Transverse colon (tissue), 4 donors: Measurements from ENCODE around the gene CPT1A. TPM values are rescaled to one million over a fixed set of nuclear protein-coding genes. Genes with fewer than 3 reads are reported as not detected.
"Not testable (repeated sequence)": the region's sequence is repeated elsewhere in the genome, so short reads cannot be mapped to it uniquely, and the experiment has no call there.

ENCODE experiments used
- DNase-seq: peaks from one replicate; pipeline ENCODE4 v3.0.0-alpha.2; 2019
- H3K27ac ChIP-seq, 4 donors: fragments of 200-600 bp; sonication (generic); 2 replicates each; pipeline ENCODE4 v1.5.1; 2016 to 2018; ENCODE audit warnings: inconsistent platforms in 4 of 4
- H3K27me3 ChIP-seq: fragments of 200-600 bp; sonication (generic); 2 replicates; pipeline ENCODE4 v1.5.1; 2017; ENCODE audit warnings: inconsistent platforms
- H3K36me3 ChIP-seq, 4 donors: fragments of 200-600 bp; sonication (generic); 2 replicates each; pipeline ENCODE4 v1.5.1; 2017 to 2019; ENCODE audit warnings: inconsistent platforms in 4 of 4
- H3K4me1 ChIP-seq, 4 donors: fragments of 200-600 bp; sonication (generic); 2 replicates each; pipeline ENCODE4 v1.5.1; 2017 to 2020; ENCODE audit warnings: inconsistent platforms in 4 of 4
- H3K4me3 ChIP-seq, 4 donors: fragments of 200-600 bp; sonication (generic); 1 replicate in 1 of 4; 2 replicates in 3 of 4; pipeline versions ENCODE4 v1.5.1 to v1.6.1; 2017 to 2019; ENCODE audit warnings: inconsistent platforms in 4 of 4
- H3K9me3 ChIP-seq, 2 donors: fragments of 200-600 bp; sonication (generic); 2 replicates each; pipeline ENCODE4 v1.5.1; 2017 to 2019; ENCODE audit warnings: inconsistent platforms in 2 of 2
- CTCF ChIP-seq, 5 experiments: fragments of 200-600 bp in 3 of 5; fragments of 450-650 bp in 2 of 5; sonication (generic) in 3 of 5; IDR thresholded peaks; 1 replicate in 2 of 5; 2 replicates in 3 of 5; pipeline ENCODE4 v1.5.1; 2016 to 2017; ENCODE audit warnings: antibody characterized with exemption in 5 of 5, inconsistent platforms in 3 of 5, mild to moderate bottlenecking in 2 of 5, moderate library complexity in 1 of 5
- EP300 ChIP-seq: sonication (generic); formaldehyde crosslinking; IDR thresholded peaks from one replicate; pipeline ENCODE4 v1.6.1; 2017; ENCODE audit warnings: antibody characterized with exemption, low read depth
- POLR2A ChIP-seq: fragments of 450-650 bp; IDR thresholded peaks from one replicate; pipeline ENCODE4 v1.6.1; 2016; ENCODE audit warnings: antibody characterized with exemption, mild to moderate bottlenecking, moderate library complexity
- POLR2AphosphoS5 ChIP-seq, 3 donors: sonication (generic); formaldehyde crosslinking; IDR thresholded peaks; one replicate each; pipeline ENCODE4 v1.6.1; 2016; ENCODE audit warnings: antibody characterized with exemption in 3 of 3
- WGBS, 2 donors: methylation state at CpG; one replicate each; pipeline ENCODE4 v1.1.5; 2018; ENCODE audit warnings: low coverage in 1 of 2; 5-methylcytosine and 5-hydroxymethylcytosine counted together
- in situ Hi-C, 4 donors: fragments of 200-750 bp; cut with MboI; loops; one replicate each; pipeline versions ENCODE4 v1.15.0 to v1.15.1; 2017; ENCODE audit warnings: low sequenced_read_pairs in 3 of 4, low pct_ligation_motif_present in 1 of 4, low pct_unique_long_range_greater_than_20kb in 1 of 4
- intact Hi-C: fragments of 100-400 bp; cut with DNase I; formaldehyde crosslinking; loops from one replicate; pipeline ENCODE4 v1.15.1; 2023; ENCODE audit warnings: low total_unique reads
- total RNA-seq, 4 donors: library from RNA; depleted of rRNA; stranded (reverse); fragments of >200 nt; gene quantifications; one replicate each; pipeline ENCODE4 v1.1.0, GENCODE V29; 2016

Gene CPT1A
- 100 to 1,000 TPM in 3 of 4 donors, 10 to 100 TPM in 1; 98.9 to 263 (median 177) TPM for total RNA-seq

- intact Hi-C loops (no loop called here), in situ Hi-C loops (no loop called here)
- peak; percentile 90 for DNase-seq
- Histone ChIP-seq H3K36me3 (no peaks in the 10 kb centered on the region), H3K27ac (peak within 1 kb of the TSS; percentile 89 to 99 (median 99)), H3K27me3 (no peaks in the 10 kb centered on the region), H3K4me1 (peaks cover 27 to 63% (median 56%) of the 10 kb centered on the region in 4 donors), H3K9me3 (no peaks in the 10 kb centered on the region), H3K4me3 (peak within 1 kb of the TSS; percentile 57 to 91 (median 77))
- TF ChIP-seq POLR2A = peak; percentile 5
- peak in 1 of 5 experiments; percentile 7 for TF ChIP-seq CTCF (IDR thresholded peaks at IDR 0.05)
- TF ChIP-seq POLR2AphosphoS5 (IDR thresholded peaks at IDR 0.05) = peak; percentile 71 to 96 (median 91)
- no peak for TF ChIP-seq EP300
- WGBS, 2 donors = 15% methylated on average over 30 of the region's 82 CpGs; no CpG with 5 or more reads in 1 of the 2 donors
These were observed at the start of gene CPT1A for GRCh38 chr11:68841718-68842426. TSS of gene CPT1A (minus strand) at chr11:68841916. CDS start at chr11:68815474, 26,442 bp downstream.

GRCh38 chr11:68890490-68891231, 48.9 kb upstream of the CPT1A start:
- H3K36me3 ChIP-seq = peaks cover 0 to 25% (median 12%) of the 10 kb centered on the region in 4 donors
- H3K9me3 ChIP-seq = no peaks in the 10 kb centered on the region
- in situ Hi-C loops = no loop called here
- WGBS, 2 donors = 71 to 90% methylated on average over 4 to 17 of the region's 17 CpGs
- H3K27ac ChIP-seq = peak overlapping the region; percentile 13 to 74 (median 32)
- no peak for TF ChIP-seq POLR2A
- peak in 1 of 3 donors; percentile 22 for TF ChIP-seq POLR2AphosphoS5 (IDR thresholded peaks at IDR 0.05)
- TF ChIP-seq EP300 = no peak
- peaks cover 0 to 6% (median 0%) of the 10 kb centered on the region in 4 donors for H3K4me1 ChIP-seq
- H3K27me3 ChIP-seq = no peaks in the 10 kb centered on the region
- intact Hi-C loops = no loop called here
- no peak overlapping the region for H3K4me3 ChIP-seq
- DNase-seq = peak; percentile 28

GRCh38 chr11:68889948-68890446, 48.3 kb upstream of the CPT1A start:
- H3K27me3 ChIP-seq = no peaks in the 10 kb centered on the region
- peak overlapping the region; percentile 13 to 74 (median 32) for H3K27ac ChIP-seq
- 48 to 83% methylated on average over 10 to 18 of the region's 18 CpGs for WGBS, 2 donors
- H3K36me3 ChIP-seq = peaks cover 0 to 20% (median 10%) of the 10 kb centered on the region in 4 donors
- in situ Hi-C loops = no loop called here
- no peaks in the 10 kb centered on the region for H3K9me3 ChIP-seq
- intact Hi-C loops = no loop called here
- H3K4me3 ChIP-seq = no peak overlapping the region
- TF ChIP-seq EP300 = no peak
- peak in 4 of 5 experiments; percentile 8 to 34 (median 14) for TF ChIP-seq CTCF (IDR thresholded peaks at IDR 0.05)
- no peak for TF ChIP-seq POLR2AphosphoS5 (IDR thresholded peaks at IDR 0.05)
- TF ChIP-seq POLR2A = no peak
- peak; percentile 30 for DNase-seq
- H3K4me1 ChIP-seq = peaks cover 0 to 6% (median 0%) of the 10 kb centered on the region in 4 donors

GRCh38 chr11:68884827-68885226, 43.1 kb upstream of the CPT1A start:
- 93 to 100% methylated on average over 7 to 15 of the region's 15 CpGs for WGBS, 2 donors
- H3K36me3 ChIP-seq, H3K27ac ChIP-seq, in situ Hi-C loops, H3K4me1 ChIP-seq, intact Hi-C loops, H3K4me3 ChIP-seq, DNase-seq, H3K27me3 ChIP-seq, H3K9me3 ChIP-seq: not testable (repeated sequence)

GRCh38 chr11:68882391-68882790, 40.7 kb upstream of the CPT1A start:
- H3K9me3 ChIP-seq = no peaks in the 10 kb centered on the region
- no peaks in the 10 kb centered on the region for H3K36me3 ChIP-seq
- in situ Hi-C loops (no loop called here), intact Hi-C loops (no loop called here)
- 94 to 99% methylated on average over 10 to 13 of the region's 13 CpGs for WGBS, 2 donors
- no peak overlapping the region for H3K4me3 ChIP-seq
- H3K27me3 ChIP-seq = no peaks in the 10 kb centered on the region
- no peak for TF ChIP-seq CTCF (IDR thresholded peaks at IDR 0.05)
- no peak for TF ChIP-seq POLR2AphosphoS5 (IDR thresholded peaks at IDR 0.05)
- no peak for TF ChIP-seq POLR2A
- TF ChIP-seq EP300 = no peak
- no peak overlapping the region for H3K27ac ChIP-seq
- DNase-seq = no peak
- H3K4me1 ChIP-seq = no peaks in the 10 kb centered on the region
